T-helper 2 cell treated with Interferon-gamma antibody and Interleukin-4, amounts not matched to agents 5 μg/mL and 100 μg/mL, for 36 hours (primary cell): ENCODE measurements around the gene OR6C2.

ENCODE experiments used
- DNase-seq: peaks from one replicate; pipeline ENCODE4 v3.0.0; 2021; ENCODE audit warnings: low spot score
- H3K27ac Mint-ChIP-seq: one replicate; pipeline ENCODE4 v1.8.0; 2021; ENCODE audit warnings: mild to moderate bottlenecking, mixed read lengths
- H3K27me3 Mint-ChIP-seq: one replicate; pipeline ENCODE4 v1.8.0; 2021; ENCODE audit warnings: low read depth, mixed read lengths
- H3K36me3 Mint-ChIP-seq: one replicate; pipeline ENCODE4 v1.8.0; 2021; ENCODE audit warnings: low read depth, mixed read lengths
- H3K4me1 Mint-ChIP-seq: one replicate; pipeline ENCODE4 v1.8.0; 2021; ENCODE audit warnings: low read depth, mixed read lengths
- H3K4me3 Mint-ChIP-seq: one replicate; pipeline ENCODE4 v1.8.0; 2022; ENCODE audit warnings: mild to moderate bottlenecking, moderate library complexity, mixed read lengths
- H3K9me3 Mint-ChIP-seq: one replicate; pipeline ENCODE4 v1.8.0; 2021; ENCODE audit warnings: mixed read lengths

The OR6C2 gene

GRCh38 chr12:55501601-55502000 is 57.7 kb downstream of the OR6C2 start:
- Mint-ChIP-seq H3K4me3 (no peak overlapping the region), H3K4me1 (no peaks in the 10 kb centered on the region), H3K36me3 (no peaks in the 10 kb centered on the region), H3K27ac (no peak overlapping the region), H3K9me3 (no peaks in the 10 kb centered on the region), H3K27me3 (peaks cover 5% of the 10 kb centered on the region)
- no peak for DNase-seq
